Stimulated activated CD8-positive, alpha-beta memory T cell treated with anti-CD3 and anti-CD28 coated beads, Interleukin-7, amount 100 ng/mL, for 1 hour (primary cell): ENCODE data around the gene KLK8.
"Not testable (repeated sequence)": the region's sequence is repeated elsewhere in the genome, so short reads cannot be mapped to it uniquely, and the experiment has no call there.

Experiments used
- DNase-seq, 2 donors: peaks; one replicate each; pipeline ENCODE4 v3.0.0-alpha.2; 2020; ENCODE audit warnings: low read depth in 2 of 2

KLK8 gene

DNA sequence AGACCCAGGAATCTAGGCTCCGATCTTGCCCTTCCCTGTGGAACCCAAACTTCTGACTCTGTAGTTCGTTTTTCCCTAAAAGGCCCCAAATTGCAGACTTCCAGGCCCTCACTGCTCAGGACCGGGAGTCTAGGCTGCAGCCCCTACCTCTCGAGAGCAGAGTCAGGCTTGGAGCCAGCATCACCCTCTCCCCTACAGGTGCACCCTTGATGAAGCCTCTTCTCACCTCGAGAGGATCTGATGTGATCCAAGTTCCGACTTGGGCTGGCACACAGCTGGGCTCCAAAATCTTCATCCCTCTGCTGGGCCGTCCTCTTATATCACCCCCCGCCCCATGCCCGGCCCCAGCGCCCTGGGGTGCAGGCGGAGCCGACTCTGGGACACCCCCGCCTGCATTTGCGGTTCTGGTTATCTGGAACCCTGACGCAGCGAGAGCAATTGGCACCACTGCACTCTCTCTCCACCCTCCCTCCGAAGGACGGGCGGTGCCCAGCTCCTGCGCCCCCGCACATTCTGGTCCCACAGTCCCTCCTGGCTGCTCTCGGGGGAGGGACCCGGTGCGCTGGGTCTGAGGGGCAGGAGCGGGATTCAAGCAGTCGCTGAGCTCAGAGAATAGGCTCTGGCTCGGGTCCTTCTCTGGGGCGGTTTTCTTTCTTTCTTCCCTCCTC lies 17.6 kb downstream of the KLK8 start, which contains the start of gene KLK7:
Gene KLK7, minus strand, starts transcription at position 293 of the 668 bp plus-strand sequence. CDS start 1,518 bp downstream, outside the sequence.
- no peak for DNase-seq

- DNase-seq, result no peak
These were observed 19.2 kb downstream of the KLK8 start for GRCh38 chr19:50982186-50982585.

- no peak for DNase-seq
These were observed 19.7 kb downstream of the KLK8 start for GRCh38 chr19:50981587-50982146.

DNA sequence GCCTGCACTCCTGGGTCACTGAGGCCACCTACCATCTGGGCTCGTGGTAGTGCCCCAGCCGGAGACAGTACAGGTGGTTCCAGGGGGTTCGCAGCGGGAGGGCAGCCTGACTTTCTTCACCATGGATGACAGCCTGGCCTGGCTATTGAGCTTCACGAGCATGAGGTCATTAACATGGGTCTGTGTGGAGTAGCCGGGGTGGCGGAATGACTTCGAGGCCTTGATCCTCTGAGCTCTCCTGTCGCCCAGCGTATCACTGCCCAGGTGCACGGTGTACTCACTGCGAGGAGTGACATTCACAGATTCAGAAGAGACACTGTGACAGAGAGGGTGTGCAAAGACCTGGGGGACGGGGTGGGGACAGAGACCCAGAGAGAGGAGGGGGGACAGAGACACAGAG lies 21.2 kb downstream of the KLK8 start:
- DNase-seq, result no peak

DNA sequence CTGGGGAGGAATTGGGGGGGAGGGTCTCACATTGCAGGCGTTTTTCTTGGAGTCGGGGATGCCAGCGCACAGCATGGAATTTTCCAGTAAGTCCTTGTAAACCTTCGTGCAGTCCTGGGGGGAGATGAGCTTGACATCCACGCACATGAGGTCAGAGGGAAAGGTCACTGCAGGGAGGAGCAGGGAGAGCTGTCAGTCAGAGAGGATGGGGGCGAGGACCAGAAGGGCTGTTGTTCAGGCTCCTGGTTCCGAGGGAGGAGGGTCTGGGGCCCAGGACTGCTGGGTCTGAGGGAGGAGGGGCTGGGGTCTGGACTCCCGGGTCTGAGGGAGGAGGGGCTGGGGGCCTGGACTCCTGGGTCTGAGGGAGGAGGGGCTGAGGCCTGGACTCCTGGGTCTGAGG lies 21.6 kb downstream of the KLK8 start:
- no peak for DNase-seq

- DNase-seq, result no peak
These were observed 22.5 kb downstream of the KLK8 start for GRCh38 chr19:50978772-50979390.

- DNase-seq, result no peak
These were observed 23.8 kb downstream of the KLK8 start for GRCh38 chr19:50977626-50978025.

- no peak for DNase-seq
These were observed 25.6 kb downstream of the KLK8 start for GRCh38 chr19:50975766-50976165.

DNA sequence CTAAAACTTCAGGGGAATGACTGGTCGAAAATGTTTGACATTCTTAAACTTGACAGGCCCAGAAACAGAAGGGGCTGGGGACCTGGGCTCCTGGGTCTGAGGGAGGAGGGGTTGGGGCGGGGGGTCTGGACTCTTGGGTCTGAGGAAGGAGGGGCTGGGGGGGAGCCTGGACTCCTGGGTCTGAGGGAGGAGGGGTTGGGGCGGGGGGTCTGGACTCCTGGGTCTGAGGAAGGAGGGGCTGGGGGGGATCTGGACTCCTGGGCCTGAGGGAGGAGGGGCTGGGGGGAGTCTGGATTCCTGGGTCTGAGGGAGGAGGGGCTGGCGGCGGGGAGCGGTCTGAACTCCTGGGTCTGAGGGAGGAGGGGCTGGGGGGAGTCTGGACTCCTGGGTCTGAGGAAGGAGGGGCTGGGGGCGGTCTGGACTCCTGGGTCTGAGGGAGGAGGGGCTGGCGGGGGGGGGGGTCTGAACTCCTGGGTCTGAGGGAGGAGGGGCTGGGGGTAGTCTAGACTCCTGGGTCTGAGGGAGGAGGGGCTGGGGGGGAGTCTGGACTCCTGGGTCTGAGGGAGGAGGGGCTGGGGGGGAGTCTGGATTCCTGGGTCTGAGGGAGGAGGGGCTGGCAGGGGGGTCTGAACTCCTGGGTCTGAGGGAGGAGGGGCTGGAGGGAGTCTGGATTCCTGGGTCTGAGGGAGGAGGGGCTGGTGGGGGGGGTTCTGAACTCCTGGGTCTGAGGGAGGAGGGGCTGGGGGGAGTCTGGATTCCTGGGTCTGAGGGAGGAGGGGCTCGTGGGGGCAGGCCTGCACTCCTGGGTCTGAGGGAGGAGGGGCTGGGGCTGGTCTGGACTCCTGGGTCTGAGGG lies 26.5 kb downstream of the KLK8 start:
- no peak for DNase-seq

DNA sequence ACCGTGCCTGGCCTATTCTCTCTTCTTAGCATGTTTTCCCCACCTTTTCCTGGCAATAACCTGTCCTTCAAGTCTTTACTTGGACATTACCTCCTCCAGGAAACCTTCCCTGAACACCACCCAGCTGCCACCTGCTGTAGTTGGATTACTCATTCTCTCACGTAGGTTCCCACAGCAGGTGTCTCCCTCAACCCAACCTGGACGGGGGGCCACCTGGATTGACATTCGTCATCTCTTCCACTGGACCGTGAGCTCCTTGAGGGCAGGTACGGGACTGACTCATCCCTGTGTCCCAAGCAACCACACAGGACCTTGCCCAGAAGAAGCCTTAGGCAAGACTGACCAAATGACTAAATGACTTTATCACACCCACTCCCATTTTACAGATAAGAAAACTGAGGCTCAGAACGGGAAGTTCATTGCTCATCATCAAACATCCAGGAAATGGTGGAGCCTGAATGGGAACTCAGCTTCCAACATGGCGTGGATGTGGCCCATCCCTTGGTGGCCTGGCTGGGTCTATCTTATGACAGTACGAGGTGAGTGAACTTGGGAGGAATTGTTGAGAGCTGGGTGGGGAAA lies 28.5 kb downstream of the KLK8 start:
- DNase-seq, result no peak

GRCh38 chr19:50969810-50970209 lies 31.6 kb downstream of the KLK8 start:
- DNase-seq, result not testable (repeated sequence)

- DNase-seq, result no peak
These were observed 32.0 kb downstream of the KLK8 start, which contains the start of gene KLK6 for GRCh38 chr19:50969413-50969760. Gene KLK6, minus strand, starts transcription at chr19:50969591. Its CDS starts 1,487 bp downstream, at chr19:50968104.

- no peak for DNase-seq
These were observed 32.5 kb downstream of the KLK8 start for GRCh38 chr19:50968716-50969412.

DNA sequence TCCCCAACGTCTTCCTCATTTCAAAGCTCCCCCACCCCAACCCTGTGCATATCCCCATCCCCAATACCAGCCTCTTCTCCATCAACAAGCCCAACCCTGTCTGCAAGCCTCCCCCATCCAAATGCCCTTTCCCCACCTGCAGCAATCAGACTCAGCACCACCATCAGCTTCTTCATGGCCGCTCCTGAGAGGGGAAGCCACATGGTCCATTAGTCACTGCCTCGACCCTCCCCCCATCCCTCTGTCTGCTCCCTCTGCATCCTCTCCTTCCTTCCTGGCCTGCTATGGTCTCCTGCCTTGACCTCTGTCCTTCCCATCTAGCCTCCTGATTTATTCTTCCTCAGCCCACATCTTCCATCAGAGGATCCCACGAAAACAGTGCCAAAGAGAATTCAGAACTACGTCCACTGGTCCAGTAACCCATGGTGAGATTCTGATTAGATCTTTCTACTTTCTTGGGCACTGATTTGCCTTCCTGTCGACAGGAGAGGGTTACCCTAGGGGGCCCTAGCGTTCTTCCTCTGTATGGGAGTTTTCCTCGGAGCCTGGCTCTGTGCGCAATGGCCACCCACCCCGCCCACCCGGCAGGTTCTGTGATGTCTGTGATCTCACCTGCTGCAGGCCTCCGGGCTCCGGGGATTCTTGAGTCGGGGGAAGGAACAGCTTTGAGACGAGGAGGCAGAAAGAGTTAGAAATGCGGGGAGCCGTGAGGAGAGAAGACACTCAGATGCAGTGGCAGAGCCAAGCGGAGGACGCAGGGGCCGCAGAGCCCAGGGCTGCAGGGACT lies 33.3 kb downstream of the KLK8 start:
- no peak for DNase-seq

DNA sequence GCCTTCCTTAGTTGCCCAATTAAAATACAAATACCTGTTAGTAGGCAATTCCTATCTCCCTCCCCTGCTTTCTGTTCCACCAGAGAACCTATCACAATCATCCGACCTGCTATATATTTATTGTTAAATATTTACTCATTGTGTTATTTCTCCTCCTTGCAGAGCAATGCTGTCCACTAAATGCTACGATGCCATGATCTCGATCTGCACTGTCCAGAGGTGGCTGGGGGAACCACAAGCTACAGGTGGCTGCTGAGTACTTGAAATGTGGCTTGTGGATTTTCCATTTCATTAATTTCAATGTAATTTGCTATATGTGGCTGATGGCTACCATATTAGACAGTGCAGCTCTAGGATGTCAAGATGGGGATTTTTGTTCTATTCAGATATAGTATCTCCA lies 37.1 kb downstream of the KLK8 start:
- DNase-seq, result no peak

- no peak for DNase-seq
These were observed 38.0 kb downstream of the KLK8 start for GRCh38 chr19:50963381-50963780.

GRCh38 chr19:50962245-50962644 lies 39.2 kb downstream of the KLK8 start:
- no peak for DNase-seq

- no peak for DNase-seq
These were observed 41.5 kb downstream of the KLK8 start for GRCh38 chr19:50959731-50960500.

- DNase-seq, result no peak
These were observed 43.8 kb downstream of the KLK8 start for GRCh38 chr19:50957587-50957986.

DNA sequence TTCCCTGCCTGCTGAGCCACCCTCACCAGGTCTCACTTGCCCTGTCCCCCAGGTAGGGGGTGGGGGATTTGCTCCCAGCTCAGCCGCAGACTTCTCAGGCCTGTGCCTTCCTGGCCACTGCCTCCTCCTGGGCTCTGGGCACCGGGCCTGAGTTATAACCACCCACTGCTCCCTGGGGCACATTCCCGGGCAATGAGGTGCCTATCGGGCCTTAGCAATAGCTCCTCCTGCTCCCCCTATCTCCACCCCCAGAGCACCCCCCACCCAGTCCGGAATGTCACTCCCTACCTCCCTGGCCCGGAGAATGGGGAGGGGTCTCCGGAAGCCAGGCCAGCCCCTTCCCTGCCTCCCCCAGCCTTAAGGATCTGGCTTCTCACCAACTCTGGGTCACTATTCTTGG lies 48.5 kb downstream of the KLK8 start, which contains the start of gene KLK5:
Gene KLK5, minus strand, starts transcription at position 129 of the 400 bp plus-strand sequence. CDS start 381 bp downstream, outside the sequence.
- DNase-seq, result no peak
